HG03469 (cell line): Measurements from ENCODE around the gene IL12RB1.
A peak's percentile ranks its signal among the peaks of the same experiment; 100 is the strongest.
"Not testable (repeated sequence)": the region's sequence is repeated elsewhere in the genome, so short reads cannot be mapped to it uniquely, and the experiment has no call there.

Source experiments
- ATAC-seq: cut with Tn5 transposase; IDR thresholded peaks from one replicate; pipeline ENCODE4 v1.9.1; 2021; ENCODE audit warnings: mild to moderate bottlenecking, moderate library complexity, moderate number of reproducible peaks; ENCODE audit not compliant: unreplicated experiment

Gene IL12RB1

DNA sequence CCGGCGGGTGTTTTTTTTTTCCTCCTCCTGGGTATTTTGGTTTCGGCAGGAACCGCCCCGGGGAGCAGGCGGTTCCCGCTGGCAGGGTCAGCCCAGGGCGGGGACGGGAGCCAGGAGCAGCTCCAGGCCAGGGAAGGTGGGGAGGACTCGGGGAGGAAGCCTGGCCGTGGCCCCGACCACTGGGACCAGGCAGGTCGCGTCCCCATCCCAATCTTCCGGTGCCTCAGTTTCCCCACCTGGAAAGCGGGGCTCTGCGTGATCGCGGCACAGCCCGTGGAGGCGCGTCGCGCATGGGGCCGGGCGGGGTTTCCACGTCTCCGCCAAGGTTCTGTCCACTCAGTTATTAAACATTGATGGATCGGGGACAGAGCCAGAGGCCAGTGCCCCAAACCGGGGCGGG, 34.8 kb downstream of the IL12RB1 start:
- no peak for ATAC-seq

DNA sequence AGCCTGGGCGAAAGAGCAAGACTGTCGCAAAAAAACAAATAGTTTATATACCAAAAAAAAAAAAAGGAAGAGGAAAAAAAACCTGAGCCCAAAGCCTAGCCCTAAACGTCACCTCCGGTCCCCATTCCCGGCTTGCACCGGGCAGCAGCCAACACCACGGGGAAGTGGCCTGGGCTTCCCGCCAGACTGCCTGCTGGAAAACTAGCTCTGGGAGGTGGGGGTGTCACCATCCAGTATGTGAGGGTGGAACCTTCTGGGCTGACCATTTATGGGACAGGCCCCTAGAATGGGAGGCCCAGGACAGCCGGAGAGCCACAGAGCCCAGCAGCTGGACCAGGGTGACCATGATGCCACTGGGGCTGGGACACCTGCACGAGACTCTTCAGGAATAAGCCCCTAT, 37.3 kb downstream of the IL12RB1 start:
- no peak for ATAC-seq

DNA sequence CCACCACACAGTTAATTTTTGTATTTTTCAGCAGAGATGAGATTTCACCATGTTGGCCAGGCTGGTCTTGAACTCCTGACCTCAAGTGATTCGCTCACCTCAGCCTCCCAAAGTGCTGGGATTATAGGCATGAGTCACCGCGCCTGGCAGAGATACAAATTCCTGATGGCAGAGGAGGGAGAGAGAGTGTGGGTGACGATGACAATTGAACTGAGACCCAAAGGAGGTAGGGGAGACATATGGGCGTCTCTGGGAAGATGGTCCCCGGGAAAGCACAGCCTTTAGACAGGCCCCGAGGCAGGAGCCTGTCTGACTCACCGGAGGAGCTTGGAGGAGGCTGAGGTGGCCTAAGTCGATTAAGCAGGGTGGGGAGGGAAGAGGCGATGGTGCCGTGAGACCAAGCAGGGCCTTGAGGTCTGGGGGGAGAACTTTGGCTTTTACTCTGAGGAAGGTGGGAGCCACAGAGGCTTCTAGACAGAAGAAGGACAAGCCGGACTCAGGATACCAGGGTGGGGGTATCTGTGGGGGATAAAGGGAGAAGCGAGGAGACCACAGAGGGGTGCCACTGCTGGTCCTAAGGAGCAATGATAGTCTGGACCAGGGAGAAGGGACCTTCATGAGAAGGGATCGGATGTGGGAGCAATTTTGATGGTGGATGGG, 40.5 kb downstream of the IL12RB1 start:
- ATAC-seq: no peak

DNA sequence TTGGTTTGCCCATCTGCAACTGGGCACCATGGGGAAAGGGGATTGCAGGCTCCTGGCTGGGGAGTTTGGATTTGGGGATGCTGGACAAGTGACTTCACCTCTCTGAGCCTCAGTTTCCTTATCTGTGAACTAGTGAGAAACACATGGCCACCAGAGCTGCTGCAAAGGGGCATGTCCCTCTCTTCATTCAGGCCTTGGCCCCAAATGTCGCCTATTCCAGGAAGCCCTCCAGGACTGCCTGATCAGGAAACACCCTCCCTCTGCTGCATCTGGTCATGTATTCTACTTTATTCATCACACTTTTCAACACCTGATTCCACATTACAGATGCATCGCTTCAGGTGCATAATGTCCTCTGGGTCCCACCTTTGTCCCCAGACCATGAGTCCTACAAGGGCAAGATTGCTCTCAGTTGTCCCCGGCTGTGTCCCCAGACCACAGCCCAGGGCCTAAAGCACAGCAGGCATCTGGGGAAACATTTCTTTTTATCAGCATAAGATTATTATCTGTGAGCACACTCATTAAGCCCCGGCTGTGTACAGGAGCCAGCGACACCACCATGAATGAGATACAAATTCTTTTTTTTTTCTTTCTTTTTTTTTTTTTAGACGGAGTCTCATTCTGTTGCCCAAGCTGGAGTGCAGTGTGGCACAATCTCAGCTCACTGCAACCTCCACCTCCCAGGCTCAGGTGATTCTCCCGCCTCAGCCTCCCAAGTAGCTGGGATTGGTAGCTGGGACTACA, 41.3 kb downstream of the IL12RB1 start:
- ATAC-seq: no peak

DNA sequence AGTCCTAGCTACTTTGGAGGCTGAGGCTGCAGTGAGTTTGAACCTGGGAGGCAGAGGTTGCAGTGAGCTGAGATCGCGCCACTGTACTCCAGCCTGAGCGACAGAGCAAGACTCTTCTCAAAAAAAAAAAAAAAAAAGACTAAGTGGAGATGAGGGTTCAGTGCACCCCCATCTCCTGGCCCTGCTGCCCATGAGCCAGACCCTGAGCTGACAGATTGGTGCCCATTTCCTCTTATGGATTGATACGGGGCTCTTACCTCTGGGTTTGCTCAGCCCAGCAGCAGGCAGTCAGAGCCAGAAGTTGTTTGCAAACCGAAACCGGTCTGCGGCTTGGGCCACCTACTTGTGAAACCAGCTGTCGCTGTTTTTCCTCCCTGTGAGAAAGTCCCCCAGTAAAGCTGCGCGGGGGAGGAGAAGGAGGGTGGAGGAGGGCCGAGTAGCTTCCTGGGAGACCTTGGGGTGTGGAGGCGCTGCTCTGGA, 41.9 kb downstream of the IL12RB1 start:
- peak; percentile 58 for ATAC-seq

DNA sequence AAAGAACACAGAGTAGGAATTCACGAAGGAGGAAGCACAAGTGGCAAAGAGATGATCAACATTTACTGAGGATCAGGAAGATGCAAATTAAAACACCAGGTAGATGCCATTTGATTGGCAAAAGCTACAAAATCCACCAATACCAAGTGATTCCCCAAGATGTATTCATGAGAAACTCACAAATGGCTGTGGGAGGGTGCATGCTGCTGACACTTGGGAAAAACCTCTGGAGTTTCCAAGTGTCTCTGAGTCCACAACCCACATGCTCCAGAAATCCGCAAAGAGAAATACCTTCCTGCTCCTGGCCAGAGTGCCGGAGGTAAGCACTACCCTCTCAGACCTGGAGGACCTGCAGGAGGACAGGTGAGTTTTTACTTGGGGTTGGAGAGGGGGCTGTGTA, 43.1 kb downstream of the IL12RB1 start:
- no peak for ATAC-seq

- ATAC-seq: no peak
Measured at GRCh38 chr19:18041054-18041453, 45.7 kb downstream of the IL12RB1 start.

GRCh38 chr19:18032102-18032501, 54.6 kb downstream of the IL12RB1 start:
- not testable (repeated sequence) for ATAC-seq

DNA sequence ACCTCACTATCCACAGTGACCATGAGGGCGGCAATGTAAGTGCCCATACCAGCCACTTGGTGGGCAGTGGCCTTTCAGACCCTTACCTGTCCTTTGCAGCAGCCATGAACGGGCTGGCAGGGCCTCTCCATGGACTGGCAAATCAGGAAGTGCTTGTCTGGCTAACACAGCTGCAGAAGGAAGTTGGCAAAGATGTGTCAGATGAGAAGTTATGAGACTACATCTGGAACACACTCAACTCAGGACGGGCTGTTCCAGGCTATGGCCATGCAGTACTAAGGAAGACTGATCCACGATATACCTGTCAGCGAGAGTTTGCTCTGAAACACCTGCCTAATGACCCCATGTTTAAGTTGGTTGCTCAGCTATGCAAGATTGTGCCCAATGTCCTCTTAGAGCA, 55.3 kb downstream of the IL12RB1 start:
- ATAC-seq: not testable (repeated sequence)

DNA sequence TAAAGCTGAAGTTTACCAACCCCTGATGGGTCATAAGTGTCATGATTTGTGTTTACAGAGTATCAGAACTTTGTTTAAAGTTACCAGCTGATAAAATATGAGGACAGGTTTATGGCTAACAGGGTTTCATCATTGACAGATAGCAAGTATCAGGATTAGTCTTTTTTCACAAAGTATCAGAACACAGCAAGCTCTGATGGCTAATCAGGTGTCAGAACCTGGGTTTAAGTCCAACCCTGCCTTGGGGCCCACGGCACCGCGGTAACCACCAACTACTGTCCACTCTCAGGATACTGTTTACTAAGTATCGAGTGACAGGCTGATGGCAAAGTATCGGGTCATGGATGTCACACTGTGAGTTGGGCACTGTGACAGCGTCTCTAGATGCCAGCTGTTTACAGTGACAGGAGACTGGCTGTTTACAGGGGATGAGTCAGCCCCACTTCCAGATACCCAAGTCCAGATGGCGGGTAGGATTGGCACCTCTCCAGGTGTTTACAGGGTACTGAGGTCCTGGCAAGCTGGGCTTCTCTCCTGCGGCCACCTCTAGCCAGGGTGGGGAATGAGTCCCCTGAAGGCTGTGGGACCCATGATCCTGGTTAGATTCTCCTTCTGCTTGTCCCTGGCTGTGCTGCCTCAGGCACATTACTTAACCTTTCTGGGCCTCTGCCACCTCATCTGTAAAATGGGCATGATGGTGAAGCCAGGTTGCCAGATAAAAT, 57.0 kb downstream of the IL12RB1 start:
- ATAC-seq: no peak

DNA sequence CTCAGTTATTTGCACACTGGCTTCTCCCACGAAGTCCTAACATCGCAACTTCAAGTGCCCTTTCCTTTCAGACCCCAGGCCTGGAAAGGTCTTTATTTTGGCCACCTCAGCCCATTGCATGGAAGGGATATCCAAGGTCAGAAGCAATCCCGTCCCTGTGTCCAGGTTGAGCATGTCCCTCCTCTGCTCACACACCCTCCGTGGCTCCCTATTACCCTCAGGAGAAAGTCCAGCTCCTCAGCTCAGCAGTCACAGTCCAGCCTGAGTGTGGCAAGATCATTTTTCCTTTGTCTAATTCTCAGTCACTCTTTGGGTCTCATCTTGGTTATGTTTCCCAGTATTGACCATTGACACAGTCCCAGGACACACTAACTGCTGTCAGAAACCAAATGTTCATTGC, 59.6 kb downstream of the IL12RB1 start:
- no peak for ATAC-seq

GRCh38 chr19:18023622-18024251, 63.0 kb downstream of the IL12RB1 start:
- ATAC-seq: no peak

DNA sequence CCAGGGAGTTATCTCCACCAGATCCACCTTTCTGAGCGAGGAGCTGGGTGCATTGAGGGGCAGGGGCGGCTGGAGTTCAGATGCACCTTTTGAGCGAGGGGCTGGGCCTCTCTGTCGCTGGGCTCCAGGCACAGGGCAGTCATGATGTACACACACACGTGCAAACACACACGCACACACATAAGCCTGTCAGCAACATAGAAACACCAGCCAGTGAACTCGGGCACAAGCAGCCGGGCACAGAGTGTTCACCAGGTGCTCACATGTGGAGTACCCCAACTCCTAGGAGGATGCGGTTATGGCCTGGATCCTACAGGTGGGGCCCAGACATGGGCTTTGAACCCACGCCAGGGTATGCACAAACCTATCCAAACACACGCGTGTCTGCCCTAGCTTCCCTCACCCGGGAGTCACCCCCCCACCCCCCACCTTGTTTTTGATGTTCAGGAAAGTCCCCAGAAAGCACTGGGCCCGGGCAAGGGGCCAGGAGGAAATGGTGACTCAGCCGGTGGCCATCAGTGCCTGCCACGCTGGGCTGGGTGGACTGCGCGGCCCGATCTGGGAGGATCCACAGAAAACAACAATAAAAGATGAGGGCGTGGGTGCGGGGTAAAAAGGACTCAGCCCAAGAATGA, 65.5 kb downstream of the IL12RB1 start:
- no peak for ATAC-seq

DNA sequence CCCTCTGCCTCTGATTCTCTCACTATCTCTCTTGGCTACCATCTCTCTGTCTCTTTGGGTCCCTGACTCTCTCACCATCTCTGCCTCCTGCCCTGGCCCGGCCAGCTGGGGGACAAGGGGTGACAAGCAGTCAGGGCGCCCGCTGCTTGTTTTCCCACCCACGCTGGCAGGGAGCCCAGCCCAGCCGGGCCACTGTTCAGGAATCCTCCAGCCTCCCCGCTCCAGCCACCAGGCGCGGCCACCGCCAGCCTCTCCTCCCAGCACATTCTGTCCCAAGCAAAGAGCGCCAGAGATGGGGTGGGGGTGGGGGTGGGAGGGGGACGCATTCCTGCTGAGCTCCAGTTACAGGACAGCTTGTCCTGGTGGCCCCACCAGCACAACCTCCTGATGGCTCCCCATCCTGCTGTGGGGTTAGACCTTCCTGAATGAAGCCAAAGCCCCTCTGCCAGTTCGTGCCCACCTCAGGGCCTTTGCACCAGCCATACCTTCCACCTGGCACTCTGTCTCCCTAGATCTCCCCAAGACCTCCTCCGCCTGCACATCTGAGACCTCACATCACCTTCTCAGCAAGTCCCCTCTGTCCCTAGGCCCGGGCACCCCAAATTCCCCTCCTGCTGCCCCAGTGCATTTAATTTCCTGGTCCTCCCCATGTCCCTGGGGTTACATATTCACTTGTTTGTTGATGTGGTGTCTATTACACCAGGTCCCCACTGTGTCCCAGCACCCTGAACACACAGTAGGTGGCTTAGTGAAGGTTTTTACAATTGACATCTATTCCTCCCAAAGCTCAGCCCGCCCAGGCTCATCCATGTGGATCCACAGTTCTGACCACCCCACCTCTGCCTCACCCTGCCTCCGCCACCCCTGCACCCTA, 66.3 kb downstream of the IL12RB1 start:
- ATAC-seq: no peak

GRCh38 chr19:18017275-18018083, 69.3 kb downstream of the IL12RB1 start:
- ATAC-seq: no peak

DNA sequence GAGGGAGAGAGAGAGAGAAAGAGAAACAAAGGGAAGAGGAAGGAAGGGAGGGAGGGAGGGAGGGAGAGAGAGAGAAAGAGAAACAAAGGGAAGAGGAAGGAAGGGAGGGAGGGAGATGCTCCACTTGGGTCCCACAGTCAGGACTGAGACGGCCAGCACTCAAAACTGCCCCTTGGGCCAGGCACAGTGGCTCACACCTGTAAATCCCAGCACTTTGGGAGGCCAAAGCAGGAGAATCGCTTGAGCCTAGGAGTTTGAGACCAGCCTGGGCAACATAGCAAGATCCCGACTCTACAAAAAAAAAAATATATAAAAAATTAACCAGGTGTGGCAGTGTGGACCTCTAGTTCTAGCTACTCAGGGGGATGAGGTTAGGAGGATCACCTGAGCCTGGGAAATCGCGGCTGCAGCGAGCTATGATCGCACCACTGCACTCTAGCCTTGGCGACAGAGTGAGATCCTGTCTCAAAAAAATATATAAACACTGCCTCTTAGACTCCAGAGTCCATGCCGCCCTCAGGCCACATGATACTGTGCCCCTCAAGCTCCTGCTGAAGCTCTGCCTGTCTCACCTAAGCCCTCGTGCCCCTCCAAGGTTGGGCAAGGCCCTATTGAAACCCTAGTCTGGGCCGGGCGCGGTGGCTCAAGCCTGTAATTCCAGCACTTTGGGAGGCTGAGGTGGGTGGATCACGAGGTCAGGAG, 70.4 kb downstream of the IL12RB1 start:
- no peak for ATAC-seq

DNA sequence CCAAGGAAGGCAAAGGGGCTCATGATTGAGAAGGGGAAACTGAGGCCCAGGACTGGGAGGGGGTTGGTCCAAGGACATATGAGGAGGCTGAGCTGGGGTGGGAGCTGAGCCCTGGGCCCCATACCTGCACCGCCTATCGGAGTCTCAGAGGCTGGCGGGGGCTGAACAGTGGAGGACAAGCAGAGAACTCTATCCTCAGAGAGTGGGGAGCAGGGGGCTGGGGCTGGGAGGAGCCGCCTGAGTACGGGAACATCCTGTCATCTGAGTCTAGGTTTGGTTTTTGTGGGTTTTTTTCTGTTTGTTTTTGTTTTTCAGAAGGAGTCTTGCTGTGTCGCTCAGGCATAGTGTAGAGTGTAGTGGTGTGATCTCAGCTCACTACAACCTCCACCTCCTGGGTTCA, 72.5 kb downstream of the IL12RB1 start:
- ATAC-seq: no peak
